Activated CD8-positive, alpha-beta memory T cell treated with anti-CD3 and anti-CD28 coated beads, Interleukin-2, amount 10 ng/mL, durations not matched to agents 7 days and 5 days (primary cell): Measurements from ENCODE around the gene SLC25A17. TPM values are rescaled to one million over a fixed set of nuclear protein-coding genes. Genes with fewer than 3 reads are reported as not detected.
"Not testable (repeated sequence)": the region's sequence is repeated elsewhere in the genome, so short reads cannot be mapped to it uniquely, and the experiment has no call there.

Experiments used
- ATAC-seq: fragments of 150-1000 bp; cut with Tn5 transposase; one replicate; pipeline ENCODE4 v1.10.0; 2021; ENCODE audit warnings: moderate library complexity
- CTCF ChIA-PET: fragments of 350-600 bp; sonication (Branson Sonifier 250); formaldehyde crosslinking; loops from one replicate; lab custom pipeline; 2021; ENCODE audit warnings: antibody characterized with exemption; lab: Charles Lee
- DNase-seq: peaks from one replicate; pipeline ENCODE4 v3.0.0-alpha.2; 2020
- H3K27ac Mint-ChIP-seq: one replicate; pipeline ENCODE4 v1.8.0; 2021; ENCODE audit warnings: mild to moderate bottlenecking, mixed read lengths
- H3K27me3 Mint-ChIP-seq: one replicate; pipeline ENCODE4 v1.8.0; 2021; ENCODE audit warnings: mixed read lengths
- H3K36me3 Mint-ChIP-seq: one replicate; pipeline ENCODE4 v1.8.0; 2021; ENCODE audit warnings: mild to moderate bottlenecking, mixed read lengths
- H3K4me1 Mint-ChIP-seq: one replicate; pipeline ENCODE4 v1.8.0; 2021; ENCODE audit warnings: mixed read lengths
- H3K4me3 Mint-ChIP-seq: one replicate; pipeline ENCODE4 v1.8.0; 2021; ENCODE audit warnings: mild to moderate bottlenecking, moderate library complexity, mixed read lengths
- H3K9me3 Mint-ChIP-seq: one replicate; pipeline ENCODE4 v1.8.0; 2022; ENCODE audit warnings: low read depth, mixed read lengths
- total RNA-seq, 2 experiments: library from RNA; stranded (reverse); gene quantifications; one replicate each; pipeline ENCODE4 v1.2.3, GENCODE V29; 2021

The SLC25A17 gene
- total RNA-seq, 2 experiments from 2014 or later: 19.0 to 24.5 TPM

GRCh38 chr22:40806711-40807110 lies 12.4 kb downstream of the SLC25A17 start:
- Mint-ChIP-seq H3K4me1 (peaks cover 2% of the 10 kb centered on the region), H3K27me3 (no peaks in the 10 kb centered on the region), H3K27ac (no peak overlapping the region), H3K36me3 (peaks cover 2% of the 10 kb centered on the region), H3K9me3 (no peaks in the 10 kb centered on the region), H3K4me3 (no peak overlapping the region)
- CTCF ChIA-PET: no interaction called here
- DNase-seq (no peak), ATAC-seq (no peak)

DNA sequence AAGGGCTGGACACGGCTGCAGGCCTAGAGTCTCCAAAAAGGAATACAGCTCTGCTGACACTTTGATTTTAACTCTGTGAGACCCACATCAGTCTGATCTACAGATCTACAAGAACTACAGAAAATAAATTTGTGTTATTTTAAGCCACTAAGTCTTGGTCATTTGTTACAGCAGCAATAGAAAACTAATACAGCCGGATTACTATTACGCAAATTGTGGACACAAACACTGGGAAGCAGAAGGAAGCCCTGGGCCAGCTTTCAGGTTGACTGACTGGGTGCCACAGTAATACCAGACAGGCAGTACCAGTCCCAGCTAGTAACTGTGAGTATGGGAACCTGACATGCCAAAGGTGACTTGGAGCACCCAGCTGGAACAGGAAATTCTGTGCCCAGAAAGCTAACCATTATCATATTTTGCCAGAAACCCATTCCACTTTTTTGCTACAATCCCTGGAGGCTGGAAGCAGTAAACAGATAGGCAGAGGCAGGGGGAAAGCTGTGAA lies 13.4 kb downstream of the SLC25A17 start:
- Mint-ChIP-seq H3K27me3 (no peaks in the 10 kb centered on the region), H3K36me3 (peaks cover 2% of the 10 kb centered on the region), H3K27ac (no peak overlapping the region), H3K9me3 (no peaks in the 10 kb centered on the region), H3K4me3 (no peak overlapping the region), H3K4me1 (no peaks in the 10 kb centered on the region)
- CTCF ChIA-PET: no interaction called here
- DNase-seq: no peak
- no peak for ATAC-seq

GRCh38 chr22:40805239-40805638 lies 13.9 kb downstream of the SLC25A17 start:
- ATAC-seq: no peak
- Mint-ChIP-seq H3K27ac (no peak overlapping the region), H3K4me3 (no peak overlapping the region), H3K4me1 (no peaks in the 10 kb centered on the region), H3K36me3 (peaks cover 2% of the 10 kb centered on the region), H3K27me3 (no peaks in the 10 kb centered on the region), H3K9me3 (no peaks in the 10 kb centered on the region)
- CTCF ChIA-PET: no interaction called here
- no peak for DNase-seq

- CTCF ChIA-PET: no interaction called here
- H3K4me3 Mint-ChIP-seq: no peak overlapping the region
- H3K27me3 Mint-ChIP-seq: no peaks in the 10 kb centered on the region
Measured at GRCh38 chr22:40803321-40803720, 15.8 kb downstream of the SLC25A17 start.

DNA sequence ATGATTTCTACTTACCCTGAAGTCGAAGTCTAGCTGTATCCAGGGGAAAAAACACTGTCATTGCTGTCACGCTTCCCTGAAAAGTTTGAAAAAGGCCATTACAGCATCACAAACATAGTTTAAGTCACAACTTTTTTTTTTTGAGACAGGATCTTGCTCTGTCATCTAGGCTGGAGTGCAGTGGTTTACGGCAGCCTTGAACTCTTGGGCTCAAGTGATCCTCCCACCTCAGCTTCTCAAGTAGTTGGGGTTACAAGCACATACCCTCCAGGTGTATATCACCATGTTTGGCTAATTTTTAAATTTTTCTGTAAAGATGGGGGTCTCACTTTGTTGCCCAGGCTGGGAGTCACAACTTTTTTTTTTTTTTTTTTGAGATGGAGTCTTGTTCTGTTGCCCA lies 20.1 kb downstream of the SLC25A17 start:
- Mint-ChIP-seq H3K9me3 (no peaks in the 10 kb centered on the region), H3K36me3 (peaks cover 7% of the 10 kb centered on the region), H3K4me1 (no peaks in the 10 kb centered on the region), H3K4me3 (no peak overlapping the region), H3K27ac (no peak overlapping the region), H3K27me3 (no peaks in the 10 kb centered on the region)
- ATAC-seq: no peak
- CTCF ChIA-PET: interaction anchor here (0.7 kb wide), 1 partner anchor 95 kb away, joined by 3 read pairs; no protein-coding TSS in a partner anchor
- DNase-seq: no peak

More at GRCh38 chr22:40803321-40803720, 15.8 kb downstream of the SLC25A17 start:
- no peak overlapping the region for H3K27ac Mint-ChIP-seq
- DNase-seq (no peak), ATAC-seq (no peak)
- H3K36me3 Mint-ChIP-seq: peaks cover 2% of the 10 kb centered on the region
- H3K4me1 Mint-ChIP-seq: no peaks in the 10 kb centered on the region
- H3K9me3 Mint-ChIP-seq: no peaks in the 10 kb centered on the region

- Mint-ChIP-seq H3K27me3 (no peaks in the 10 kb centered on the region), H3K9me3 (no peaks in the 10 kb centered on the region), H3K36me3 (peaks cover 17% of the 10 kb centered on the region), H3K4me1 (no peaks in the 10 kb centered on the region), H3K4me3 (no peak overlapping the region), H3K27ac (no peak overlapping the region)
- no peak for ATAC-seq
- DNase-seq: no peak
- CTCF ChIA-PET: no interaction called here
Measured at GRCh38 chr22:40797427-40797826, 21.7 kb downstream of the SLC25A17 start.

- Mint-ChIP-seq H3K4me1 (peaks cover 3% of the 10 kb centered on the region), H3K27ac (no peak overlapping the region), H3K27me3 (no peaks in the 10 kb centered on the region), H3K9me3 (no peaks in the 10 kb centered on the region), H3K4me3 (no peak overlapping the region), H3K36me3 (peaks cover 34% of the 10 kb centered on the region)
- ATAC-seq (no peak), DNase-seq (no peak)
- CTCF ChIA-PET: no interaction called here
Measured at GRCh38 chr22:40792451-40792850, 26.7 kb downstream of the SLC25A17 start.

- no peaks in the 10 kb centered on the region for H3K27me3 Mint-ChIP-seq
- no peak overlapping the region for H3K27ac Mint-ChIP-seq
- ATAC-seq (no peak), DNase-seq (no peak)
- H3K9me3 Mint-ChIP-seq: no peaks in the 10 kb centered on the region
- no peak overlapping the region for H3K4me3 Mint-ChIP-seq
- peaks cover 34% of the 10 kb centered on the region for H3K36me3 Mint-ChIP-seq
- CTCF ChIA-PET: no interaction called here
- peaks cover 3% of the 10 kb centered on the region for H3K4me1 Mint-ChIP-seq
Measured at GRCh38 chr22:40791241-40791640, 27.9 kb downstream of the SLC25A17 start.

- H3K4me3 Mint-ChIP-seq: no peak overlapping the region
- H3K4me1 Mint-ChIP-seq: peaks cover 3% of the 10 kb centered on the region
- H3K27me3 Mint-ChIP-seq: no peaks in the 10 kb centered on the region
- peaks cover 32% of the 10 kb centered on the region for H3K36me3 Mint-ChIP-seq
- CTCF ChIA-PET: no interaction called here
- ATAC-seq (no peak), DNase-seq (no peak)
- no peak overlapping the region for H3K27ac Mint-ChIP-seq
- no peaks in the 10 kb centered on the region for H3K9me3 Mint-ChIP-seq
Measured at GRCh38 chr22:40789131-40789530, 30.0 kb downstream of the SLC25A17 start.

DNA sequence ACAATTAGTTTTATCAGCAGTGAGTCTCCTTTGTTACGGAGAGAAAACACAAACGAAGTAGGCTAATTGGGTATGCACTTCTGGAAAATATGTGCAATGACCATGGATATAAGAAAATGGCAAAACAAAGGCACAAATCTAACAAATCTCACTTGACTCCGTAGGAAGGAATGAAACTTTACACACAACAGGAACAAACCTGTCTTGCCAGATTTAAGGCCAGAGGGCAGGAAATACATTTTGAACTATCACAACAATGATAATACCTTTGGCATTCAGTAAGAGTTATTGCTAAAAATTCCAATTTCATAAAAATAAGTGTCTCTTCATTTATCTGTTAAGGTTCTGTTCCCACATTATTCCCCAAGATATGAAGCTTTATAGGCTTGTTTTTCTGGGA lies 36.6 kb downstream of the SLC25A17 start:
- CTCF ChIA-PET: interaction anchor here (0.6 to 1.6 kb wide), 2 partner anchors 140 to 173 kb away, joined by 3 read pairs; no protein-coding TSS in a partner anchor
- Mint-ChIP-seq H3K4me3 (no peak overlapping the region), H3K9me3 (no peaks in the 10 kb centered on the region), H3K27ac (no peak overlapping the region), H3K36me3 (peaks cover 14% of the 10 kb centered on the region), H3K4me1 (no peaks in the 10 kb centered on the region), H3K27me3 (no peaks in the 10 kb centered on the region)
- DNase-seq (no peak), ATAC-seq (no peak)

- H3K36me3 Mint-ChIP-seq: peaks cover 21% of the 10 kb centered on the region
- H3K27ac Mint-ChIP-seq, CTCF ChIA-PET: not testable (repeated sequence)
Measured at GRCh38 chr22:40781749-40782148, 37.4 kb downstream of the SLC25A17 start.

GRCh38 chr22:40769761-40770160 lies 49.4 kb downstream of the SLC25A17 start:
- Mint-ChIP-seq H3K27me3 (no peaks in the 10 kb centered on the region), H3K4me1 (peaks cover 5% of the 10 kb centered on the region), H3K9me3 (no peaks in the 10 kb centered on the region), H3K27ac (no peak overlapping the region), H3K36me3 (peaks cover 31% of the 10 kb centered on the region), H3K4me3 (no peak overlapping the region)
- no peak for ATAC-seq
- CTCF ChIA-PET: interaction anchor here (1.4 to 1.7 kb wide), 2 partner anchors 87 kb away, joined by 3 to 5 read pairs; no protein-coding TSS in a partner anchor
- DNase-seq: no peak

More at GRCh38 chr22:40781749-40782148, 37.4 kb downstream of the SLC25A17 start:
- H3K27me3 Mint-ChIP-seq, ATAC-seq, DNase-seq, H3K4me3 Mint-ChIP-seq, H3K9me3 Mint-ChIP-seq, H3K4me1 Mint-ChIP-seq: not testable (repeated sequence)

DNA sequence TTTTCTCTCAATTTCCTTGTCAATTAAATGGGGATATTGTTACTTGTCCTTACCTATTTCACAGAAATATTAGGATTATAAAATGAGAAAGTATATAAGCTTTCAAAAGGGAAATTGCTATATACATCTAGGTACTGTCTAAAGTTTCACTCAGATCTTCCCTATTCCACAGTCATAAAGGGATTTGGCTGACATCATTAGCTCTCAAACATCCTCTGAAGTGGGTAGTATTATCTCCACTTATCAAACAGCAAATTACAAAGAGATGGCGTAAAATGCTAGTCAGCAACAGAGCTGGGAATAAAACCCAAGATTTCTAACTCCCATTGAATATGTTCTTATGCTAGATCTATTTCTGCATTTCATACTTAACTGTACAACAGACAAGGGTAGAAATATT lies 50.9 kb downstream of the SLC25A17 start:
- H3K27ac Mint-ChIP-seq: no peak overlapping the region
- H3K36me3 Mint-ChIP-seq: peaks cover 24% of the 10 kb centered on the region
- no peak for DNase-seq
- H3K27me3 Mint-ChIP-seq: no peaks in the 10 kb centered on the region
- no peak for ATAC-seq
- H3K4me1 Mint-ChIP-seq: peaks cover 10% of the 10 kb centered on the region
- H3K9me3 Mint-ChIP-seq: no peaks in the 10 kb centered on the region
- CTCF ChIA-PET: interaction anchor here (1.2 to 1.7 kb wide), 2 partner anchors 85 to 243 kb away, joined by 3 to 5 read pairs; no protein-coding TSS in a partner anchor
- H3K4me3 Mint-ChIP-seq: no peak overlapping the region

DNA sequence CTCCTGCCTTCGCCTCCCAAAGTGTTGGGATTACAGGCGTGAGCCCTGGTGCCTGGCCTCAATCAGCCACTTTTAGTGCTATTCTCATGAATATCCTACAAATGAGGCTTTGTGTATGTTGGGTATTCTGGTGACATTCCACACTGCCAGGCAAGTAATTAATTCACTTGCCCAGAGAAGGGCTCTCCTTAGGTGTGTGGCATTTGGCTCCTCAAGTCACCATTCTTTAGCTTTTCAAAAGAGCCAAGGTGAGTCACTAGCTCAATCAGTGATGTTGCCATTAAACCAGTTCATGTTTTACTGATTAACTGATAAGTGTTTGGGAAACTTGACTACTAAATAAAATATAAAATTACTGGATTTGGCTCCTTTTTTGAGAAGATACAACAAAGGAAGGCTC lies 52.2 kb downstream of the SLC25A17 start:
- Mint-ChIP-seq H3K36me3 (peaks cover 21% of the 10 kb centered on the region), H3K9me3 (no peaks in the 10 kb centered on the region), H3K27ac (no peak overlapping the region), H3K4me1 (peaks cover 10% of the 10 kb centered on the region), H3K4me3 (no peak overlapping the region), H3K27me3 (no peaks in the 10 kb centered on the region)
- no peak for DNase-seq
- ATAC-seq: no peak
- CTCF ChIA-PET: interaction anchor here (2.8 kb wide), 1 partner anchor 84 kb away, joined by 13 read pairs; no protein-coding TSS in a partner anchor
